Activated CD8-positive, alpha-beta T cell treated with anti-CD3 and anti-CD28 coated beads for 36 hours (primary cell): ENCODE measurements around the gene ERCC6. TPM values are rescaled to one million over a fixed set of nuclear protein-coding genes. Genes with fewer than 3 reads are reported as not detected.

Experiments
- ATAC-seq: fragments of 200-7000 bp; cut with Tn5 transposase; one replicate; pipeline ENCODE4 v1.10.0; 2021; ENCODE audit warnings: mild to moderate bottlenecking, moderate library complexity
- CTCF ChIA-PET: fragments of 350-600 bp; sonication (Branson Sonifier 250); formaldehyde crosslinking; loops from one replicate; lab custom pipeline; 2021; ENCODE audit warnings: antibody characterized with exemption; lab: Charles Lee
- POLR2A ChIA-PET: fragments of 350-600 bp; sonication (Branson Sonifier 250); formaldehyde crosslinking; loops from one replicate; lab custom pipeline; 2021; ENCODE audit warnings: antibody characterized with exemption; lab: Charles Lee
- DNase-seq: peaks from one replicate; pipeline ENCODE4 v3.0.0-alpha.2; 2020
- H3K27ac Mint-ChIP-seq: one replicate; pipeline ENCODE4 v1.8.0; 2021; ENCODE audit warnings: mild to moderate bottlenecking, mixed read lengths
- H3K27me3 Mint-ChIP-seq: one replicate; pipeline ENCODE4 v1.8.0; 2021; ENCODE audit warnings: mixed read lengths
- H3K36me3 Mint-ChIP-seq: one replicate; pipeline ENCODE4 v1.8.0; 2021; ENCODE audit warnings: low read depth, mixed read lengths
- H3K4me1 Mint-ChIP-seq: one replicate; pipeline ENCODE4 v1.8.0; 2021; ENCODE audit warnings: low read depth, mixed read lengths
- H3K4me3 Mint-ChIP-seq: one replicate; pipeline ENCODE4 v1.8.0; 2021; ENCODE audit warnings: mild to moderate bottlenecking, moderate library complexity, mixed read lengths
- H3K9me3 Mint-ChIP-seq: one replicate; pipeline ENCODE4 v1.8.0; 2021; ENCODE audit warnings: mixed read lengths
- CTCF ChIP-seq: fragments of 200-600 bp; IDR thresholded peaks from one replicate; pipeline ENCODE4 v1.8.0; 2022; ENCODE audit warnings: antibody characterized with exemption, mild to moderate bottlenecking
- intact Hi-C: fragments of 100-400 bp; cut with micrococcal nuclease; formaldehyde crosslinking; loops from one replicate; pipeline ENCODE4 v1.10.0; 2022
- total RNA-seq, 2 experiments: library from RNA; stranded (reverse); gene quantifications; one replicate each; pipeline ENCODE4 v1.2.3, GENCODE V29; 2021

Gene ERCC6
- total RNA-seq, 2 experiments from 2014 or later = 19.1 to 21.8 TPM

- CTCF ChIA-PET = interaction anchor here (0.7 to 2.1 kb wide), 4 partner anchors 13 to 125 kb away, joined by 3 to 8 read pairs (median 6); no protein-coding TSS in a partner anchor
- Mint-ChIP-seq H3K27me3 (no peaks in the 10 kb centered on the region), H3K36me3 (peaks cover 41% of the 10 kb centered on the region), H3K9me3 (no peaks in the 10 kb centered on the region), H3K4me1 (peaks cover 33% of the 10 kb centered on the region), H3K4me3 (no peak overlapping the region), H3K27ac (no peak overlapping the region)
- intact Hi-C loops = no loop called here
- no peak for DNase-seq
- POLR2A ChIA-PET = no interaction called here
- TF ChIP-seq CTCF = no peak
- ATAC-seq = no peak
Measured at GRCh38 chr10:49532461-49532860, 6.5 kb downstream of the ERCC6 start.

- ATAC-seq = no peak
- H3K4me1 Mint-ChIP-seq = peaks cover 14% of the 10 kb centered on the region
- no peak for DNase-seq
- TF ChIP-seq CTCF = no peak
- H3K9me3 Mint-ChIP-seq = no peaks in the 10 kb centered on the region
- peaks cover 53% of the 10 kb centered on the region for H3K36me3 Mint-ChIP-seq
- no peak overlapping the region for H3K4me3 Mint-ChIP-seq
- ChIA-PET POLR2A (no interaction called here), CTCF (interaction anchor here (1.3 to 2.3 kb wide), 2 partner anchors 10 to 121 kb away, joined by 3 to 7 read pairs; no protein-coding TSS in a partner anchor)
- intact Hi-C loops = no loop called here
- H3K27me3 Mint-ChIP-seq = no peaks in the 10 kb centered on the region
- H3K27ac Mint-ChIP-seq = no peak overlapping the region
Measured at GRCh38 chr10:49528977-49529506, 9.9 kb downstream of the ERCC6 start.

GRCh38 chr10:49527850-49528249, 11.1 kb downstream of the ERCC6 start:
- no peak for DNase-seq
- H3K36me3 Mint-ChIP-seq = peaks cover 55% of the 10 kb centered on the region
- no peak overlapping the region for H3K27ac Mint-ChIP-seq
- ChIA-PET POLR2A (interaction anchor here (1.4 kb wide), 1 partner anchor 36 kb away, joined by 3 read pairs; no protein-coding TSS in a partner anchor), CTCF (interaction anchor here (1.2 to 2.2 kb wide), 3 partner anchors 11 to 120 kb away, joined by 3 to 10 read pairs (median 3); partner anchors contain the start of gene ERCC6)
- no peak for ATAC-seq
- peaks cover 14% of the 10 kb centered on the region for H3K4me1 Mint-ChIP-seq
- no peaks in the 10 kb centered on the region for H3K27me3 Mint-ChIP-seq
- intact Hi-C loops = no loop called here
- H3K9me3 Mint-ChIP-seq = no peaks in the 10 kb centered on the region
- no peak overlapping the region for H3K4me3 Mint-ChIP-seq
- TF ChIP-seq CTCF = no peak

- ATAC-seq (no peak), DNase-seq (no peak)
- CTCF ChIA-PET = interaction anchor here (1.2 to 2.2 kb wide), 3 partner anchors 12 to 119 kb away, joined by 3 to 10 read pairs (median 3); partner anchors contain the start of gene ERCC6
- POLR2A ChIA-PET = interaction anchor here (1.4 kb wide), 1 partner anchor 37 kb away, joined by 3 read pairs; no protein-coding TSS in a partner anchor
- Mint-ChIP-seq H3K4me1 (peaks cover 13% of the 10 kb centered on the region), H3K9me3 (no peaks in the 10 kb centered on the region), H3K27ac (no peak overlapping the region), H3K4me3 (no peak overlapping the region), H3K36me3 (peaks cover 49% of the 10 kb centered on the region), H3K27me3 (no peaks in the 10 kb centered on the region)
- TF ChIP-seq CTCF = no peak
- intact Hi-C loops = no loop called here
Measured at GRCh38 chr10:49527061-49527460, 11.9 kb downstream of the ERCC6 start.

- Mint-ChIP-seq H3K4me1 (peaks cover 10% of the 10 kb centered on the region), H3K4me3 (no peak overlapping the region), H3K36me3 (peaks cover 46% of the 10 kb centered on the region), H3K27ac (no peak overlapping the region), H3K9me3 (no peaks in the 10 kb centered on the region), H3K27me3 (no peaks in the 10 kb centered on the region)
- POLR2A ChIA-PET = no interaction called here
- no peak for DNase-seq
- no peak for ATAC-seq
- TF ChIP-seq CTCF = no peak
- CTCF ChIA-PET = interaction anchor here (1.0 to 2.2 kb wide), 3 partner anchors 12 to 119 kb away, joined by 3 to 10 read pairs (median 5); partner anchors contain the start of gene ERCC6
- intact Hi-C loops = no loop called here
Measured at GRCh38 chr10:49526619-49527018, 12.3 kb downstream of the ERCC6 start.
